ENCODE measurements around the gene RASGEF1B.

RASGEF1B gene

GRCh38 chr4:81395239-81395638, 76.5 kb downstream of the RASGEF1B start:
- no peak for DNase-seq (ENCODE audit: low spot score)

GRCh38 chr4:81392164-81392563, 79.5 kb downstream of the RASGEF1B start:
- no peak for DNase-seq (ENCODE audit: low spot score)

- DNase-seq (ENCODE audit: low spot score): no peak
Measured at GRCh38 chr4:81389720-81390119, 82.0 kb downstream of the RASGEF1B start.

GRCh38 chr4:81380437-81380836, 91.3 kb downstream of the RASGEF1B start:
- no peak for DNase-seq (ENCODE audit: low spot score)

GRCh38 chr4:81378386-81378785, 93.3 kb downstream of the RASGEF1B start:
- no peak for DNase-seq (ENCODE audit: low spot score)

- no peak for DNase-seq (ENCODE audit: low spot score)
Measured at GRCh38 chr4:81377191-81377590, 94.5 kb downstream of the RASGEF1B start.

- DNase-seq (ENCODE audit: low spot score): no peak
Measured at GRCh38 chr4:81376720-81377119, 95.0 kb downstream of the RASGEF1B start.
